Neural cell (in vitro differentiated cells): ENCODE results near the gene SMIM23.

Experiments used
- EZH2 ChIP-seq: fragments of 200-600, 300-800 bp; shearing (Covaris generic), sonication (generic); IDR thresholded peaks from 2 replicates; pipeline ENCODE4 v1.6.1; 2014; ENCODE audit warnings: antibody characterized with exemption, low read length, borderline replicate concordance, mild to moderate bottlenecking; ENCODE audit not compliant: insufficient read depth, poor library complexity, severe bottlenecking
- MXI1 ChIP-seq: fragments of 450-650 bp; conservative IDR thresholded peaks from 2 replicates; pipeline ENCODE4 v1.6.1; 2014; ENCODE audit warnings: antibody characterized with exemption, mild to moderate bottlenecking; ENCODE audit not compliant: poor library complexity, severe bottlenecking
- TF ChIP-seq, protein P1 (sequence below): fragments of 450-650 bp; IDR thresholded peaks from 2 replicates; pipeline ENCODE4 v1.5.1; 2014; ENCODE audit warnings: antibody characterized with exemption, mild to moderate bottlenecking, moderate library complexity; ENCODE audit not compliant: poor library complexity, severe bottlenecking

DNA sequence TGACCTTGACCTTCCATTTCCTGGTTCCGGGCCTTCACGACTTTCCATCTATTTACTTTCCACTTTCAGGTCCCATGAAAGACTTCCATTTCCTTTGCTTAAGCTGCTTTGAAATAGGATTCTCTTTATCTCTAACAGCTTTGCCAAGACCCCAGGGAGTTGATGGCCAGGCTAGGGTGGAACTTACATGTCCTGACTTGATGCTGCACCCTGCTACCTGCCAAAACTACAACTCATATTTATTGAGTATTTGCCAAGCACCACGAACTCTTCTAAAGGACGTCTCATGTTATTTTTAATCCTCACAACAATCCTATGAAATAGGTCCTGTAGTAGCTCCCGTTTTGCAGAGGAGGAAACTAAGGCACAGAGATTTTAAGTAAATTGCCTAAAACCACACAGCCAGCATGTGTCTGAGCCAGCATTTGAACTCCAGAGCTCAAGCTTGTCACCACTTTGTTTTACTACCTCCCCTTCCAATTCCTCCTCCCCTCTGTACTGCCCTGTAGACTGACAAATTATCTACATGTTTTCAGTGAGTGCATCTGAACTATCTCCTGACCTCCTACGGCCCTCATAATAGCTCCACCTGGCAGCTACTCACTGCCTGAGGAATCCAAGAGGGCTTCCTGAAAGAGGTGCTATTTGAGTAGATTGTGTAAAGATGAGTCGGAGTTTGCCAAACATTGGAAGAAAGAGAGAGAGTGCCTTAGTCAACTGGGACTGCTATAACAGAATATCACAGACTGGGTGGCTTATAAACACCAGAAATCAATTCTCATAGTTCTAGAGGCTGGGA lies 38.4 kb upstream of the SMIM23 start:
- TF ChIP-seq, protein P1, sequence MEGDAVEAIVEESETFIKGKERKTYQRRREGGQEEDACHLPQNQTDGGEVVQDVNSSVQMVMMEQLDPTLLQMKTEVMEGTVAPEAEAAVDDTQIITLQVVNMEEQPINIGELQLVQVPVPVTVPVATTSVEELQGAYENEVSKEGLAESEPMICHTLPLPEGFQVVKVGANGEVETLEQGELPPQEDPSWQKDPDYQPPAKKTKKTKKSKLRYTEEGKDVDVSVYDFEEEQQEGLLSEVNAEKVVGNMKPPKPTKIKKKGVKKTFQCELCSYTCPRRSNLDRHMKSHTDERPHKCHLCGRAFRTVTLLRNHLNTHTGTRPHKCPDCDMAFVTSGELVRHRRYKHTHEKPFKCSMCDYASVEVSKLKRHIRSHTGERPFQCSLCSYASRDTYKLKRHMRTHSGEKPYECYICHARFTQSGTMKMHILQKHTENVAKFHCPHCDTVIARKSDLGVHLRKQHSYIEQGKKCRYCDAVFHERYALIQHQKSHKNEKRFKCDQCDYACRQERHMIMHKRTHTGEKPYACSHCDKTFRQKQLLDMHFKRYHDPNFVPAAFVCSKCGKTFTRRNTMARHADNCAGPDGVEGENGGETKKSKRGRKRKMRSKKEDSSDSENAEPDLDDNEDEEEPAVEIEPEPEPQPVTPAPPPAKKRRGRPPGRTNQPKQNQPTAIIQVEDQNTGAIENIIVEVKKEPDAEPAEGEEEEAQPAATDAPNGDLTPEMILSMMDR = no peak
- no peak for TF ChIP-seq EZH2
- no peak for TF ChIP-seq MXI1
